Stimulated activated naive CD8-positive, alpha-beta T cell treated with anti-CD3 and anti-CD28 coated beads, Interleukin-15, Interleukin-2, amounts not matched to agents 100 ng/mL and 50 ng/mL, for 24 hours (primary cell): ENCODE data around the gene DLGAP1.

Experiments
- H3K27ac Mint-ChIP-seq: one replicate; pipeline ENCODE4 v1.8.0; 2021; ENCODE audit warnings: mild to moderate bottlenecking, mixed read lengths
- H3K27me3 Mint-ChIP-seq: one replicate; pipeline ENCODE4 v1.8.0; 2021; ENCODE audit warnings: mixed read lengths
- H3K36me3 Mint-ChIP-seq: one replicate; pipeline ENCODE4 v1.8.0; 2021; ENCODE audit warnings: low read depth, mixed read lengths
- H3K4me1 Mint-ChIP-seq: one replicate; pipeline ENCODE4 v1.8.0; 2021; ENCODE audit warnings: low read depth, mixed read lengths
- H3K4me3 Mint-ChIP-seq: one replicate; pipeline ENCODE4 v1.8.0; 2021; ENCODE audit warnings: mild to moderate bottlenecking, mixed read lengths
- H3K9me3 Mint-ChIP-seq: one replicate; pipeline ENCODE4 v1.8.0; 2021; ENCODE audit warnings: mixed read lengths

DLGAP1 gene

DNA sequence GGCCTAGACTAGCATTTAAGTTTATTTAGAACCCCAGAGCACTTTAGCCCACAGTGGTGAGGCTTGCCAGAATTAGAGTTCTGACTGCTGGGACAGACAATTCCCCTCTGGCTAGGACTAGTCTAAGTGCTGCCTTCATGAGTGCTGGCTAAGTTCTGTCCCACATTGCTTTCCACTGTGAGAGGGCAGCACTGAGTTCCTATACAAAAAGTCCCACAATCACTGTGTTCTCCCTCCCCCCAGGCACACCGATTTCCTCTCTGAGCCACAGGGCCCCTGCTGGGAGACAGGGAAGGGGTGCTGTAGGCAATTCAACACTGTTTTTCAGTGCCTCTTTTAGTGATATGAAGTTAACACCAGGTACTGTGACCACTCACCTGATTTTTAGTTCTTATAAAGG, 310.9 kb downstream of the DLGAP1 start:
- H3K36me3 Mint-ChIP-seq: no peaks in the 10 kb centered on the region
- no peaks in the 10 kb centered on the region for H3K9me3 Mint-ChIP-seq
- no peaks in the 10 kb centered on the region for H3K27me3 Mint-ChIP-seq
- no peak overlapping the region for H3K27ac Mint-ChIP-seq
- H3K4me3 Mint-ChIP-seq: no peak overlapping the region
- H3K4me1 Mint-ChIP-seq: no peaks in the 10 kb centered on the region

DNA sequence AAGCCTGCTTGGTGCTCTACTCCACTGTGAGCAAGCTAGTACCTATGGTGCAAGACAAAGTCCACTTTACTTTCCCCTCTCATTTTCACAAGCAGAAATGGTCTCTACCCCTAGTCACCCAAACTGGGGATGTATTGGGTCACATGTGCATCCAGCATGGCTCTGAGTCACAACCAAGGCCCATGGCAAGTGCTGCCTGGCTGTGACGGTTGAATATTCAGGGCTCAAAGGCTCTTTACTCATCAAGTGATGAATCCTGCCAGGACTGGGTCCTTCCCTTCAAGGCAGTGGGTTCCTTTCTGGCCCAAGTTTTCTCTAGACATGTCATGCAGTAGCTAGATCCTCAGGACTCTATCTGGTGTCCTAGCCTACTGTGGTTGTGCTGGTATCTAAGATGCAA, 311.5 kb downstream of the DLGAP1 start:
- Mint-ChIP-seq H3K9me3 (no peaks in the 10 kb centered on the region), H3K27me3 (no peaks in the 10 kb centered on the region), H3K4me1 (no peaks in the 10 kb centered on the region), H3K4me3 (no peak overlapping the region), H3K36me3 (no peaks in the 10 kb centered on the region), H3K27ac (no peak overlapping the region)

DNA sequence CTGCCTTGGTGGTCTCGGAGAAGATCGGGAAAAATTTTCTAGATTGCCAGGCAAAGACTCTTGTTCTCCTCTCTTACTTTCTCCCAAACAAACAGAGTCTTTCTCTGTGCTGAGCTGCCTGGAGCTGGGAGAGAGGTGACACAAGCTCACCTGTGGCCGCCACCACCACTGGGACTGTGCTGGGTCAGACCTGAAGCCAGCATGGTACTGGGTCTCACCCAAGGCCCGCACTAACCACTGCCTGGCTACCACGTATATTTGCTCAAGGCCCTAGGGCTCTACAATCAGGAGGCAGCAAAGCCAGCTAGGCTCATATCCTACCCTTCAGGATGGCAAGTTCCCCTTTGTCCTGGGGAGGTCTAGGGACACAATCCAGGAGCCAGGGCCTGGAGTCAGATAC, 312.2 kb downstream of the DLGAP1 start:
- H3K27ac Mint-ChIP-seq: no peak overlapping the region
- no peaks in the 10 kb centered on the region for H3K9me3 Mint-ChIP-seq
- H3K4me3 Mint-ChIP-seq: no peak overlapping the region
- H3K36me3 Mint-ChIP-seq: no peaks in the 10 kb centered on the region
- H3K4me1 Mint-ChIP-seq: no peaks in the 10 kb centered on the region
- H3K27me3 Mint-ChIP-seq: no peaks in the 10 kb centered on the region

DNA sequence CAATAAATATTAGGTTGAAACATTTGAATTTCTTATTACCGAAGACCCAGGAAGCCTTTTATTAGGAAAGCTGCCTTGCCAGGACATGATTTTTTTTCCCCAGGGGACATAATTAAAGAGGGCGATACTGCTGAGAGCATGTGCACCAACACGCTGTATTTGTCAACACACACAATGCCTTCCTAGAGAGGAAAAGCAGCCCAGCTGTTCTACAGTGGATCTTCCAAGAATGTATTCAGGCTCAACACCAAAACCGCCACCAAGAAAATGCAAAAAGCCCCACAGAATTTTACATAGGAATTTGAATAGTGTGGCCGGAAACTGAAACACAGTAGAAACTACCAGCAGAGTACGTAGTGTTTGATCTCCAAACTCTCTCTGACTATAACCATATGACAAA, 320.4 kb downstream of the DLGAP1 start:
- Mint-ChIP-seq H3K27ac (no peak overlapping the region), H3K4me3 (no peak overlapping the region), H3K9me3 (no peaks in the 10 kb centered on the region), H3K27me3 (no peaks in the 10 kb centered on the region), H3K36me3 (no peaks in the 10 kb centered on the region), H3K4me1 (no peaks in the 10 kb centered on the region)

DNA sequence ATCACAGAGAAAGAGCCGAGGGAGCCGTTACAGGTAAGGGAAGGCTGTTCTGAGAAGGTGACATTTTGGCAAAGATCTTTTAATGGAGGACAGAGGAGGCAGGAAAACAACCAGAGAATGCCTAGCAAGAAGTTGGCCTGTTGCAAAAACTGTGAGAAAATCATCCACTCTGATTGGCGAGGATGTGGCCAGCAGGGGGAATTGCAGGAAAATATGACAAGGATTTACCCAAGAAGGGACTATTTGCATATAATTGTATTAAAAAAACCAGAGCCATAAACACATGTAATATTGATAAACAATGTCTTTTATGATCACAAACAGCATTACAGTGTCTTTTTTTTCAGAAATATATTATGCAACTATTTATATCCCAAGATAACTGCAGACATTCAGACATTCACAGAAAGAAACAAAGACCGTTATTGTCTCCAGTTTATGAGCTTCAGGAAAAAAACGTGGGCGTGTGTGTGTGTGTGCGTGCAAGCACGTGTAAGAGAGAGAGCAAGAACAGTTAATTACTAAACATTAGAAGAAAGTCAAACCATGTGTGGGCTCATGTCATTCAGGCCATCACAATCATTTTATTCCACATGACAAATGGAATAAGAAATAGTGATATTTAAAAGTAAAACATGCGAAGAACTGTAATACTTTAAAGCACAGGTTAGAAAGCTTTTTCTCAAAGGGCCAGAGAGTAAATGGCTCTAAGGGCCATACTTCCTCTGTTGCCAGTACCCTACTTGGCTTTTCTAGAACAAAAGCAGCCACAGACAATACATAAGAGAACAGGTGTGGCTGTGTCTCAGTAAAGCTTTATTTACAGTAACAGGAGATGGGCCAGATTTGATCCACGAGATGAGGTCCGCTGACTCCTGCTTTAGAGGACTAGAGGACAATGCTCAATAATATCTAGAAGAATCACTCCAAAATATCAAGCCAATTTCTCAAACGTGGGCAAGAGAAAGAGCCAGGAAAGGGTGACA, 324.1 kb downstream of the DLGAP1 start:
- no peak overlapping the region for H3K27ac Mint-ChIP-seq
- H3K27me3 Mint-ChIP-seq: no peaks in the 10 kb centered on the region
- no peak overlapping the region for H3K4me3 Mint-ChIP-seq
- no peaks in the 10 kb centered on the region for H3K36me3 Mint-ChIP-seq
- no peaks in the 10 kb centered on the region for H3K4me1 Mint-ChIP-seq
- no peaks in the 10 kb centered on the region for H3K9me3 Mint-ChIP-seq

DNA sequence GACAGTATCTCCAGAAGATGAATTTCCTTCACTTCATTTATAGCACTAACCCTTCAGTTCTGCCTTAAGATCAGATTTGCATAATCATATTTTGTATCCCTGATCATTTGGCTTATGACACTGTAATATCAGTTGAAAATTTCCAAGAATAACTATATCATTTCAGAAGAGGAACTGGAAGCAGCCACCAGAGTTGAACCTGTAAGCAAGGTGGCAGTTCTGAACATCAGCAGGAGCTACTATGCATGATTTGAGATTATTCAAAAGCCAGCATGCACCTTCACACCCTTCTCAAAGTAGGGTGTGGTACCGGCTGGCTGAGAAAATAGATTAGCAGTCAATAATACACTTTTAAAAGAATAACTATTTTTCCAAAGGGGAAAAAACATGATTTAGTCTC, 328.2 kb downstream of the DLGAP1 start:
- no peaks in the 10 kb centered on the region for H3K9me3 Mint-ChIP-seq
- no peaks in the 10 kb centered on the region for H3K4me1 Mint-ChIP-seq

DNA sequence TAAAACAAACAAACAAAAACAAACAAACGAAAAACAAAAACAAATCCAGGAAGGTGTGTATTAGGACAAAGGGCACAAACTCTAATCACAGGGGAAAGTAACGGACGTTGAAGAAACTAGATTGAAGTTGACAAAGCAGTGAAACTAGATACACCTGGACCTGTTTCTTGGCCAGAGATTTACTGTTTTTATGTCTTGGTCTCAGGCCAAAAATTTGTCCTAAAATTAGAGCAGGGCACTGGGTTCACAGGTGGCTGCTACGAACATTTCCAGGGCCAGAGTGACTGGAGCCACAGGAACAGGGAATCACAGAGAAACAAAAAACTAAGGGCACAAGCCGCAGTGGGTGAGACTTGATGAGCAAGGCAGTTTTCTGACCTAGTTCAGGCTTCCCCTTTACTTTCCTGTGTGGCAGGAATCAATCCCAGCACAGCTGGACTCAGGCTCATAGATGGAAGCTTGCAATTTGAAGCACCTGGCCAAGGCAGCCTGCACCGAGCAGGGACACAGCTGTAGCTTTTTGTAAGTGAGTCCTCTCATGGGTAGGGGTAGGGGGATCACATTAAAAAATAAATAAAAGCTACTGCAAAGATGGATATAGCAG, 329.4 kb downstream of the DLGAP1 start:
- Mint-ChIP-seq H3K27me3 (no peaks in the 10 kb centered on the region), H3K27ac (no peak overlapping the region), H3K36me3 (no peaks in the 10 kb centered on the region), H3K9me3 (no peaks in the 10 kb centered on the region), H3K4me3 (no peak overlapping the region), H3K4me1 (no peaks in the 10 kb centered on the region)

More for the DNA sequence above, 328.2 kb downstream of the DLGAP1 start:
- H3K27ac Mint-ChIP-seq: no peak overlapping the region
- no peak overlapping the region for H3K4me3 Mint-ChIP-seq
- no peaks in the 10 kb centered on the region for H3K27me3 Mint-ChIP-seq
- no peaks in the 10 kb centered on the region for H3K36me3 Mint-ChIP-seq

DNA sequence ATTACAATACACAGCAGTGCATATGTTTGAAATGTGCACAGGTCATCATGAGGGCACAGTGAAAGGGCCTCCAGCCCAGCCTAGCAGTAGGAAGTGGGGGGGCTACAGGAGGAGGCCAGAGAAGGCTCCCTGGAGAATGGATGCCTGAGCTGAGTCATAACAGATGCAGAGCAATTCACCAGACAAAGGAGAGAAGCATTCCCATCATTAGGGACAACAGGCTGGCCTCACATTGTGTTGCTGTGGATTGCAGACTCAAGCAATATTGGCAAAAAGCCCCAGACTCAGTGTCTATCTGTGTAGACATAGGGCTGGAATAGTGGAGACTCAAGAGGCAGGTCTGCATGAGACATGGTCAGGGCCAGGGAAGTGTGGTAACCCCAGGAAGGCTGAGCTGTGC, 329.9 kb downstream of the DLGAP1 start:
- Mint-ChIP-seq H3K9me3 (no peaks in the 10 kb centered on the region), H3K27me3 (no peaks in the 10 kb centered on the region), H3K27ac (no peak overlapping the region), H3K4me3 (no peak overlapping the region), H3K36me3 (no peaks in the 10 kb centered on the region), H3K4me1 (no peaks in the 10 kb centered on the region)

DNA sequence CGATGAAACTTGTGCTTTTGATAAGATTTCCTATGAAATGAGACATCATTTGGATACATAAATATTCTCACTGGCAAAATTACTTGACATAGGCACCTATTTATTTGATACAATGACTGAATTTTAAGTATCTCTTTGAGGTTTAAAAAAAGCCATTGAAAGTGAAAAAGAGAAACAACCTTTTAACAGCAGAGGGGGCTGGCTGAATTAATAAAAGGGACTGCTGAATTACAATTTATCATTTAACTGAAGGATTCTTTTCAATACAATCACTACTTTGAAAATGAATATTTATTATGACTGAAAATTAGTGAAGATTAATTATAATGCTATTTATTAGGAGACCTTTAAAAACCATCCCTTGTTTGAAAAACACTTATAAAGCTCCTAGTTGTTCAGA, 335.3 kb downstream of the DLGAP1 start:
- no peak overlapping the region for H3K4me3 Mint-ChIP-seq
- no peaks in the 10 kb centered on the region for H3K9me3 Mint-ChIP-seq
- no peak overlapping the region for H3K27ac Mint-ChIP-seq
- H3K4me1 Mint-ChIP-seq: no peaks in the 10 kb centered on the region
- peaks cover 3% of the 10 kb centered on the region for H3K27me3 Mint-ChIP-seq
- H3K36me3 Mint-ChIP-seq: no peaks in the 10 kb centered on the region

DNA sequence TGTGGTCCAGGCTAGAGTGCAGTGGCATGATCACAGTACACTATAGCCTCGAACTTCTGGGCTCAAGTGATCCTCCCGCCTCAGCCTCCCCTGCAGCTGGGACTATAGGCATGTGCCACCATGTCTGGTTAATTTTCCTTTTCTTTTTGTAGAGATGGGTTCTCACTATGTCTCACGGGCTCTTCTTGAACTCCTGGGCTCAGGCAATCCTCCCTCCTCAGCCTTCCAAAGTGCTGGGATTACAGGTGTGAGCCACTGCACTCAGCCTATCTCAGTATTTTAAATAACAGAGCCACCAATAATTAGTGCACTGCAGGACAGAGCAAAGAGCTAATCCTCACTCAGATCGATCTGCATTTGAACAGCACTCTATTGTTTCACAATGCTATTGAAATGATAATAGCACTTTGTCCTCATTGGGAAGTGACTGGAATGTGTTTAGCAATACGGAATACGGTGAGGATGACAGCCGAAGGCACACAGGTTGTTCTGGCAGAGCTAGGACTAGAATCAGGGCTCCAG, 335.9 kb downstream of the DLGAP1 start:
- Mint-ChIP-seq H3K27ac (no peak overlapping the region), H3K27me3 (peaks cover 3% of the 10 kb centered on the region), H3K9me3 (no peaks in the 10 kb centered on the region), H3K4me3 (no peak overlapping the region), H3K4me1 (no peaks in the 10 kb centered on the region), H3K36me3 (no peaks in the 10 kb centered on the region)

DNA sequence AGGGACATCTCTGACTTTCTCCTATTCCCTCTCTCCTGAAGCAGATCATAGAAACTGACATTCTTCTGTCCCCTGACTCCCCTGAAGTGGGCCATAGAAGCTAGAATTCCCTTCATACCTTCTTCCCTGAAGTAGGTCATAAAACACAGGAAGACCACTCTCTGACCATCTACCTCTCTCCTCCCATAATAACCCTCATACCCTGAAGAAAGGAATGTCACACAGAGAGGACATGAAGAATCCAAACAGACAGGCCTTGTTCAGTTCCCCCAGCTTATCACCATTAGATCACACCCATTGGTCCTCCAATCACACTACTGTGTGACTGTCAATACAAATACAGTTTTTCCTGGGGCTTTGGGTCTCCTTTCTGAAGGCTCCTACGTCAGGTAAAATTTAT, 347.1 kb downstream of the DLGAP1 start:
- no peaks in the 10 kb centered on the region for H3K4me1 Mint-ChIP-seq
- H3K9me3 Mint-ChIP-seq: no peaks in the 10 kb centered on the region
- no peak overlapping the region for H3K27ac Mint-ChIP-seq
- H3K27me3 Mint-ChIP-seq: peaks cover 5% of the 10 kb centered on the region
- H3K36me3 Mint-ChIP-seq: no peaks in the 10 kb centered on the region
- no peak overlapping the region for H3K4me3 Mint-ChIP-seq

DNA sequence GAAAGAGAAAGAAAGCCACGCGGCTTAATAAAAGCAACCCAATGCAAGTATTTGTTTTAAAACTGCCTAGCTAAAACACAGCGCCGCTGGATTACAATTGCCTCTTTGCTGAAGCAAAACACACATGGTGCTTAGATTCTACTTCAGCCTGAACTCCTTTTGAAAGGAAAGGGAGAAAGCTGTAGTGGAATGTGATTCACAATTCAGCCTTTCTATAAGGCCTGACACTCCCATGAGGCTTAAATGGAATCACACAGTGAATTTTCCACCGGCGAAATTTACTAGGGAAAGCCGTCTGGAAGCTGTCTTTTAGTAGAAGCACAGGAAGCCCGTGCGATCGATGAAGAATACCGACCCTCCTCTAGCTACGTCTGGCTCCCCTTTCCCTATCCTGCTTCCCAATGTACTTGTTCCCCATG, 348.0 kb downstream of the DLGAP1 start:
- Mint-ChIP-seq H3K36me3 (no peaks in the 10 kb centered on the region), H3K27ac (no peak overlapping the region), H3K4me3 (no peak overlapping the region), H3K9me3 (no peaks in the 10 kb centered on the region), H3K4me1 (no peaks in the 10 kb centered on the region), H3K27me3 (peaks cover 5% of the 10 kb centered on the region)

DNA sequence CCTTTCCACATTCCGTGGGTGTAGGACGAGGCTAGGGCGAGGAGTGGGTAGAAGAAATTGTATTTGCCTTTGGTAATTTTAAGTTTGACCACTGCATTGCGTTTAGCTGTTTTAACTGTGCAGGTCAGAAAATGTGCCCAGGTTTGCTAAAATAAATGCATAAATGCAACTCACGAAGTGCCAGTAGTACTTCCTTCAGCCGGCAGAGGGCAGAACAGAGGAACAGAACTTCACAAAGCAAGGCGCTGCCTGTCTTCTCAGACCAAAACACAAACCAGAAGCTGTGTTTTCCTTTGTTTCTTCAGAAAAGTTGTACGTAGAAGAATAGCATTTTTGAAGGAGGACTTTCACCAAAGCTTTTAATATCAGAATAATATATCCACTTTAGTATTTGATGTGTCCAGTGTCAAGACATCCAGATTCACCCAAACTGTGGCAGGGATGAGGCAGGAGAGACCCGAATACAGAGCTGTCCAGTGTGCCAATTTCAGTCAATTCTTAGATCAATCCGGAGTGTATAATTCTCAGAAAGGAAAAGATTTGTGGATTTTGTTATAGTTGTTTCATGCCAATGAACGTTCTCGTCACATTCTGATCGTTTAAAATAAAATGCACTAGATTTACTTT, 348.6 kb downstream of the DLGAP1 start:
- Mint-ChIP-seq H3K36me3 (no peaks in the 10 kb centered on the region), H3K4me1 (no peaks in the 10 kb centered on the region), H3K27ac (no peak overlapping the region)

DNA sequence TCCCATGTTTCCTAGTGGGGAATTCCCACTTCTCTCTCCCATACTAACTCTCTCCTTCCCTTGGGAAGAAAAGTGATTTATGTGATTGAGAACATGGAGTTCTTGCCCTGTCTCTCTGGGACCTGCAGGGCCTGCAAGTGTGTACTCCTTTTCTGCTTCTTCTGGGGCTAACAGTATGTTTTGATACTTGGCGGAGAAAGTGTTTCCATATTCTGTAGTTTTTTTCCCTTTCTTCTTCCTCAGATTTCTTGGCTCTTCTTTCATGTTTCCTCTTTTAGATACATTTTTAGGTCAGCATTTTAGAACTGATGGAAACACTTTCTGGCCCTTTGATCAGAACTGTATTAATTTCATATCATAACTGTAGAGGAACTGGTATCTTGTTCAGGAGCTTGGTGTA, 352.2 kb downstream of the DLGAP1 start:
- H3K36me3 Mint-ChIP-seq: no peaks in the 10 kb centered on the region
- no peak overlapping the region for H3K27ac Mint-ChIP-seq
- H3K9me3 Mint-ChIP-seq: no peaks in the 10 kb centered on the region
- H3K4me1 Mint-ChIP-seq: no peaks in the 10 kb centered on the region
- H3K4me3 Mint-ChIP-seq: no peak overlapping the region
- peaks cover 5% of the 10 kb centered on the region for H3K27me3 Mint-ChIP-seq

More for the DNA sequence above, 348.6 kb downstream of the DLGAP1 start:
- H3K27me3 Mint-ChIP-seq: peaks cover 5% of the 10 kb centered on the region
- H3K4me3 Mint-ChIP-seq: no peak overlapping the region
- no peaks in the 10 kb centered on the region for H3K9me3 Mint-ChIP-seq

DNA sequence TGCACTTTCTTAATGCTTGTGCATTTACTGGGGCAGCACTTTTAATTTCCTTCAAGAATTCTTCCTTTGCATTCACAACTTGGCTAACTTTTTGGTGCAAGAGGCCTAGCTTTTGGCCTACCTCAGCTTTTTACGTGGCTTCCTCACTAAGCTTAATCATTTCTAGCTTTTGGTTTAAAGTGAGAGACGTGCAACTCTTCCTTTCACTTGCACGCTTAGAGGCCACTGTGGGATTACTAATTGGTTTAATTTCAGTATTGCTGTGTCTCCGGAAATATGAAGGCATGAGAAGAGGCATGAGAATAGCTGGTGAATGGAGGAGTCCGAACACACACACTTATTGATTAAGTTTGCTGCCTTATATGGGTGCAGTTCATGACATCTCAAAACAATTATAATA, 354.1 kb downstream of the DLGAP1 start:
- no peaks in the 10 kb centered on the region for H3K36me3 Mint-ChIP-seq
- H3K27ac Mint-ChIP-seq: no peak overlapping the region
- no peaks in the 10 kb centered on the region for H3K4me1 Mint-ChIP-seq
- no peak overlapping the region for H3K4me3 Mint-ChIP-seq
- H3K9me3 Mint-ChIP-seq: no peaks in the 10 kb centered on the region
- H3K27me3 Mint-ChIP-seq: no peaks in the 10 kb centered on the region
